ENCODE data around the gene OR10T2.

GRCh38 chr1:158434741-158435140, 35.5 kb upstream of the OR10T2 start:
- no peak for TF ChIP-seq CTCF (IDR thresholded peaks at IDR 0.05; ENCODE audit: low read length)
- TF ChIP-seq EZH2 (IDR thresholded peaks at IDR 0.05; ENCODE audit: borderline replicate concordance, low read length) = no peak

Measured in OCI-LY1 (cell line).